HG02840 (cell line): ENCODE measurements around the gene TMEM38A.

Experiments used
- ATAC-seq: cut with Tn5 transposase; IDR thresholded peaks from one replicate; pipeline ENCODE4 v1.9.1; 2021; ENCODE audit warnings: mild to moderate bottlenecking, moderate library complexity, moderate number of reproducible peaks; ENCODE audit not compliant: unreplicated experiment, low FRiP score

The TMEM38A gene

DNA sequence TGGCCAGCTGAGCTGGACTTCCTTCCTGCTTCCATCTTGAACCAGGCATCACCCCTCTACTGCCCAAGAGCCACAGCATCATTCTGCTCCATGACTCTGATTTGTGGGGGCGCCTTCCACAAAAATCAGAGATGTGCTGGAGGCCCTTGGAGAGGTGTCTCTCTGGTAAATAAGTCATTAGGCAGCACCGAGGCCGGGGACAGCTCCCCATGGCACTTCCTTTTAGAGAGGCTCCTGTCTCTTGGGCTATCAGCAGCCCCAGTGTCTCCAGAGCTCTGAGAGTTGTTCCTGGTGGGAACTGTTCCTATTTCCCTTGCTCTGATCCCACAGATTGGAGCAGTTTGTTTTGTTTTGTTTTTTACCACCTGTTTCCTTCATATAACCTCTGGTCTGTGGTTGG is 78.6 kb downstream of the TMEM38A start:
- ATAC-seq, result no peak
